HG02970 (cell line): ENCODE data around the gene ASPG.
"Not testable (repeated sequence)": the region's sequence is repeated elsewhere in the genome, so short reads cannot be mapped to it uniquely, and the experiment has no call there.

Experiments used
- ATAC-seq: cut with Tn5 transposase; IDR thresholded peaks from one replicate; pipeline ENCODE4 v1.9.1; 2021; ENCODE audit warnings: mild to moderate bottlenecking, moderate library complexity, moderate number of reproducible peaks; ENCODE audit not compliant: unreplicated experiment, low FRiP score

ASPG gene

GRCh38 chr14:104143521-104144452 is 58.3 kb downstream of the ASPG start:
- ATAC-seq = no peak

DNA sequence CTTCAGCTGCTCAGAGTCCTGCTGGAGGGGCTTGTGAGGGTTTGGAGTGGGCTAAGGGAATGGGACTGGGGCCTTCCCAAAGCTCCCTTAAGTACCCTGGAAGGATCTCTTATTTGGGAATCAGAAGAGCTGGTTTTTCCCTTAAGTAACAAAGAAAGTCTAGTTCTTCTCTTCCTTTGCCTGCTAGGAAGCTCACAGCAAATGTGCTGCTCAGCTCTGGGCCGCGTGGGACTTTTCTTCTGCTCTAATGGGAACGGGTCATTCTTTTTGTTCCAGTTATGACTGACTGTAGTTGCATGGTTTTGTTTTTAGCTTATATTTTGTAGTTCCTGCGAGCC is 58.9 kb downstream of the ASPG start:
- ATAC-seq = no peak

- no peak for ATAC-seq
These were observed 59.7 kb downstream of the ASPG start for GRCh38 chr14:104144911-104145825.

DNA sequence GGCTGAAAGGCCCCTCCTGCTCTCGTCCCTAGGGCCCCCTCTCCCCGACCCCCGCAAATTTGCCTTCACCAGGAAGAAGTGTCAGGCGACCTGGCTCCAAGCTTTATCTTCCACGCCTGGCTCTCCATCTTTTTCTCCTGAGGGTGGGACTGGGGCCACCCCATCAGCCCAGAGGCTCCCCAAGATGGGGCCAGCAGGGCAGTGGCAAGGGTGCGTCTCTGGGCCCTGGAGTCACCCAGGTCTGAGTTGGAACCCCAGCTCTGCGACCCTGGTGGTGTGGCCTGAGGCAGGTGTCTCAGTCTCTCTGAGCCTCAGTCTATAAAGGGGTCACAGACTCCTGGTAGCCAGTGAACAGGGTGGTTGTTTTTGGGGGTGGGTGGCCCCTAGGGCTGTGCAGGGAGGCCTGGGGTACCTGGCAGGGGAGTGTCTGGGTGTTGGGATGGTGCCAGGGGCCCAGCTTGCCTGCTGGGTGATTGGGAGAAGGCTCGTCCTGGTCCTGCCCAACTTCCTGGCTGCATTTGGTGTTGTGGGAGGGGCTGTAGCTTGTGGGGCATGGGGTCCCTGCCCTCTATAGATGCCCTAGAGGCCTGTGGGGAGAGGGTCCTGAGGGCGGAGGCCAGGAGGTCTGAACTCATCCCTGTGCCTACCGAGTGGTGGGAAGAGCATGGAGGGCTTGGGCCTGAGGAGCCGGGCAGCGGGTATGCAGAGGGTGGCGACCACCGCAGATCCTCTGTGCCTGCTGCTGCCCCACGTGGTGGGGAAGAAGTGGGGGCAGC is 60.5 kb downstream of the ASPG start:
- no peak for ATAC-seq

DNA sequence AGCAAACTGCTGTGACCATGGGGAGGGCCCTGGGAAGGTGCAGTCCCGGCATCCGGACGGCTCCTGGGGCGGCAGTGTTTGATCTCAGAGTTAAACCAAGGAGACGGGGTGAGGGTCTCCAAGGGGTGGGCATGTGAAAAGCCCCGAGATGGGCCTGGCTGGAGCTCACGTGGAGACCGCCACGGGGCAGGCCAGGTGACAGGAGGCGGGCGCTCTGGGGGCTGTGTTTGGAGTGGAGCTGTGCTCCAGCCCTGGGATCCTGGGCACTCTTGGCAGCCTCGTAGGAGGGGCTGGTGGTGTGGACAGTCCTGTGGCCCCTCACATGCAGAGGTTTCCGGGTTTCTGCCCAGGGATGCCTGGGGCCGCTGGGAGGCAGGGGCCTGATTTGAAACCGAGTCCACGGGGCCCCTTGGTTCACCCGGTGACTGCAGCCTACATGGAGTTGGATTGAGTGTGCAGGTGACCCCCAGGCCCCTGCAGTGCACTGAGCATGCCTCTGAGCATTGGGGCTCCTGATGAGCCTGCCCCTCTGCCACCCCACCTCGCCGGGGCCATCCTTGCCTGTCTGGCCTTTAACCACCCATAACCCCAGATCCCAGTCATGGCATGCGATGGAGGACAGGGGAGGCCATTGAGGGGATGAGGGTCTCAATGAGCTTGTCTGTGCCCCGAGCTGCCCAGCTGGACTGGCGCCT is 61.3 kb downstream of the ASPG start:
- no peak for ATAC-seq

- no peak for ATAC-seq
These were observed 62.0 kb downstream of the ASPG start for GRCh38 chr14:104147346-104148125.

DNA sequence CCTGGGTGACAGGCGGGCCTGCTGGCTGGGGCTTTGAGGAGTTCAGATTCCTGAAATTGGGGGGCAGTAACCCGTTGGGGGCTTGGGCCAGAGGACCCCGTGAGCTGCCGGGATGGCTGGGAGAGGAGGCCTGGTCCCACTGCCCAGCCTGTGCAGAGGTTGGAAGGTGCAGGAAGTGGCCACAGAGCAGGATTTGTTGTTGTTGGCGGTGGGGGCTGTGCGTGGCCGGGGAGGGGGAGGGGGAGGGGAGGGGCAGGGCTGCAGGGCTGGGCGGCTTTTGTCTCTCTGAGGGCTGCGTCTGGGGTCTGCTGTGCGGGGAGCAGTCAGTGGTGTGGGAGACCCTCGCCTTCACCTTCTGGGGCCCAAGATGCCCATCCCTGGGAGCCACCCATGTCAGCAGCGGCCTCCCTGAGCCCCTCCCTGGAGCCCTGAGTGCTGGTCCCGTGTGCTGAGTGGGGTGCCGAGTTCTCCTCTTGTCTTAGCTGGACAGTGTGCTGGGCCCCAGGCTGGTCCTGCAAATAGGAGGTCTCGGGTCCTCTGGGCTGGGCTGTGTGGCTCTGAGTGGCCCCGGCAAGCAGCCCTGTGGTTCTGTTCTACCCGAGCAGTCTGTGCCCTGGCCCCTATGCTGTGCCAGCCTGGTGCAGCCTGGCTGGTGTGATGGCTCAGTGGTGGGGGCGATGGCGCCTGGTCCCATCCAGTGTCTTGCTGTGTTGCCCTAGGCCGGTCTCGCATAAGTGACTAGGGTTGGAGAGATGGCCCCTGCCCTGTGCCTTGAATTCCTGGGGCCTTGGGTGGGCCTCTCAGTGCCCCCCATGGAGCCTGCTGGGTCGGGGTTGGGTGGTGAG is 63.2 kb downstream of the ASPG start:
- no peak for ATAC-seq

DNA sequence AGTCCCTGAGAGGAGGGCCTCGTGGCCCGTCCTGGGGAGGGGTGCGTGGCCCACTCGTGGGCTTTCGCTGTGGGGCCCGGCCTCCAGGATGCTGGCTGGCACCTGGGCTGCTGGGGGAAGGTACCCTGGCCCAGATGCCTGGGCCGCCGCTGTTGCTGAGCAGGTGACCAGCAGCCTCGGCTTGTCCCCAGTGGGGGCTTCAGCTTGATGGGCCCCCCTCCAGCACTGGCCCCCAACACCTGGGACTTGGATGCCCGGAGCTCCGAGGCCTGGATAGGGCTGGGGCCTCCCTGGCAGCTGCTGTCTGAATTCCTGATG is 63.7 kb downstream of the ASPG start:
- no peak for ATAC-seq

GRCh38 chr14:104149617-104150135 is 64.2 kb downstream of the ASPG start:
- ATAC-seq = no peak

DNA sequence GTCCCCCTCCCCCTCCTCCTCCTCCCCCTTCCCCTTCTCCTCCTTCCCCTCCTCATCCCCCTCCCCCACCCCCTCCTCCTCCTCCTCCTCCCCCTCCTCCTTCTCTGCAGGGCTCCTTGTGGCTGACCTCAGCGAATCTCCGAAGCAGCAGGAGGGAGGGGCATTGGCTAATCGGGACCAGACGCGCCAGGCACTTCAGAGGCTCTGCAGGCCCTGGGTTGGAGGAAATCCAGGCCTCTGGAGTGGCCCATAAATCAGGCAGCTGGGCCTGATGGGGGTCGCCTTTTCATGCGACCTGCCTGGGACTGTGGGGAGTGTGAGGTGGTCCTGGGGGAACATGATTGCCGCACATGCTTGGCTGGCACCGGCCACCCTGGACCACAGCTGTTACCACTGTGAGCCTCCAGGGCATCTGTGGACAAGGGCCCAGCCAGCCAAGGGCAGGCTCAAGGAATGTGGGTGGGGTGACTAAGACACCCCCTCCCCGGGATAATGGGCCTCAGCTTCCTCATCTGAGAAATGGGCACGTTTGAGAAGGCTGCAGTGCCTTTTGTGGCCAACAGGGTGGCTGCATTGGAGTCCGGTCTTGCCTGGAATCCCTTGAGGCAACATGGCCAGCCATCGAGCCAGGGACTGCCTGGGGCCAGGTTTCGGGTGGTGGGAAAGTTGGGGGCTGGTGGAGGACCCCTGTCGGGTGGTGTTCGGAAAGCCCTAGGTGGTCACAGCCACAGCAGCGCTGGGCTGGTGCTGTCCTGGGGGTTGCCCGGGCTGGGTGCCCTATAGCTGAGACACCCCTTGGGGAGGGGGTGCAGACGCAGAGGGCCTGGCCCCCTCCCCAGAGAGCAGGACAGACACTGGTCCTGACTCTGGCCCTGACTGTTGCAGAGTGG is 64.9 kb downstream of the ASPG start:
- no peak for ATAC-seq

DNA sequence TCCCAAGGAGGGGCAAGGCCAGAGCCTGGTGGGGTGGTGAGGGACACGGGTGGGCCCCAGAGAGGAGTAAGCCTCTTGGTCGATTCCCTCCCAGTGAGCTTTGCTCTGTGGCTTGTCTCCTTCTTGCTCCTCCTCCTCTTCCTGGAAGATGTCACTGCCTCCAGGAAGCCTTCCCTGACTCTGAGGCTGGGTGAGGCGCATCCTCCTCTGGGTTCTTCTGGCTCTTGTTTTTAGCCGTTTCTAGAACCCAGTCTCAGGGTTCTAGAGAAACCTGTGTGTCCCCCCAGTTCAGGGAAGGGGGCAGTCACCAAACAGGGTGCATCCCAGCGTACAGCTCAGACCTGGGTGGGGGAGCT is 65.5 kb downstream of the ASPG start:
- no peak for ATAC-seq

DNA sequence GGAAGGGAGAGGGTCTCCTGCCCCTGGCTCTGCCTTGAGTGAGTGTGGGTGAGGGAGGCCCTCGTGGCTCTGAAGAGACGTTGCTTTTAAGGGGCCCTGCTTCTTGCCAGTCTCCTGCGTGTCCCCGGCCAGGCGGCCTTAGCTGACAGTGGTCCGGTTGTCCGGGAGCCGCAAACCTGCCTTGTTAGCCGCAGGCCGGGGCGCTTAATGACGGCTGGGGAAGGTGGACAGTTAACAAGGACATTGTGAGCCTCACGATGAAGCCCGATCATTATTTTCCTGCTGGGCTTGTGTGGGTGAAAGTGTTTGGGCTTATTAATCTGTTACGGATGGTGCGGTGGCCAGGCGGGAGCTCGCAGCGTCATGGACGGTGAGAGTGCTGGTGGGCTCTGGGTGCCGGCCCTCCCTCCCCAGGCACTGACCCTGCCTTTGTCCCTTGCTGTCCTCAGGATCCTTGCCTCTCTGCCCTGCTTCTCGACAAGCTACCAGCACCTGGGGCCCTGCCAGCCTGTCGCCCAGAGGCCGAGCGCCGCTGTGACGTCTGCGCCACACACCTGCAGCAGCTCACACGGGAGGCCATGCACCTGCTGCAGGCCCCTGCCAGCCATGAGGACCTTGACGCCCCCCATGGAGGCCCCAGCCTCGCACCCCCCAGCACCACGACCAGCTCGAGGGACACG is 66.2 kb downstream of the ASPG start:
- no peak for ATAC-seq

- ATAC-seq = no peak
These were observed 66.7 kb downstream of the ASPG start for GRCh38 chr14:104152246-104152575.

GRCh38 chr14:104152686-104153393 is 67.3 kb downstream of the ASPG start:
- ATAC-seq = no peak

- ATAC-seq = not testable (repeated sequence)
These were observed 67.9 kb downstream of the ASPG start for GRCh38 chr14:104153394-104153755.

- ATAC-seq = no peak
These were observed 68.7 kb downstream of the ASPG start for GRCh38 chr14:104154246-104154645.

DNA sequence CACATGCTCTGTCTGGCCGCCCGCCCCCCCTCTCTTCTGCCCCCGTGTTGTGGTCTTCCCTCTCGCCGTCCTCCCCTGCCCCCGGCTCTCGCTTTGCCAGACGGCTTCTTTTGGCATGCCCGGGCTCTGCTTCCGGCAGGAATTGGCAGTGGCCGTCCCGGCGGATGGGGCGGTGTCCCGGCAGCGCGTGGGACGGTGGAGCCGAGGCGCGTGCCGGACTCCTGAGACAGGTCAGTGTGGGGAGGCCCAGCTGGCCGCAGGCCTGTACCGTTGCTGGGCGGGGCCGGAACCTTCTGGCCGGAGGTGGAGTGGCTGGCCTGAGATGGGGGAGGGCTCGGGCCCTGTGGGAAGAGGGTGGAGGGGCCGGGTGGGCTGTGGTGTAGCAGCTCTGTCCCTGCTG is 70.0 kb downstream of the ASPG start:
- ATAC-seq = no peak
